ENCODE measurements around the gene GABRA4.
A peak's percentile ranks its signal among the peaks of the same experiment; 100 is the strongest.

Gene GABRA4

DNA sequence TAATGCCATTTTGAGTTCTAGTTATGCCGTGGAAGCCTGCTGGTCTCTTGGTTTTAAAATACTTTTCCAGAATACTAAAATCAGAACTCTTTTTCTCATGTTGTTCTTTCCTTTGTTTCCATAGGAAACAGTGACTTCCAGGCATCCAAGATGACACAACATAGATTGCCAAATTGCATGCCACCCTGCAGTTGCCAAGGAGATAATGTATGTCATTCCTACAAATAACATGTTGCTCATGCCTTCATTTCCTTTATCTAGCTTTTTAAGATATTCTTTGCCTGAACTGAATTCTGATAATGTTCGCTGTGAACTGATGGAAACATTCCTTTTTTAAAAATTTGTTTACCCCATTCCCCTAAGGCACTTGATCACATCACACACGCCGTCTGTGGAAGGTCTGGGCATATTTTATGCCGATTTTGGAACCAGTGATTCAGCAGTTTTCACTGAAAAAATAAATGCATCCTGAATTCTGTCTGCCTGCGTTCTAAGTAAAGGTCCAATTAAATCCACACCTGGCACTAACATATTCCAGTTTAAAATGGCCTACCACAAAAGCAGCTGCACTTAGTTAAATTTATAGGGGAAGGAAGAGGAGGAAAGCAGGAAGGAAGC is 46.4 kb downstream of the GABRA4 start:
- no peak overlapping the region for H3K9ac ChIP-seq
- no peak for TF ChIP-seq Cebpa-rat (IDR thresholded peaks at IDR 0.05)
- no peak overlapping the region for H3K4me3 ChIP-seq
- H3K27ac ChIP-seq = peak overlapping the region in 3 of 11 experiments; percentile 0 to 9 (median 1); a peak in 3 of 22 replicates
- no peaks in the 10 kb centered on the region for H3K9me3 ChIP-seq (replicated peaks in 1 of 11)
- no peaks in the 10 kb centered on the region for H3K27me3 ChIP-seq
- H3K4me1 ChIP-seq = peaks cover 0 to 12% (median 9%) of the 10 kb centered on the region in 10 experiments; a peak in 12 of 20 replicates
- no peaks in the 10 kb centered on the region for H4K20me1 ChIP-seq
- H3K36me3 ChIP-seq = no peaks in the 10 kb centered on the region
- peak overlapping the region in 9 of 11 experiments; percentile 4 to 33 (median 15); a peak in 9 of 22 replicates for H3K4me2 ChIP-seq

- Histone ChIP-seq H3K4me2 (no peak overlapping the region), H4K20me1 (no peaks in the 10 kb centered on the region), H3K36me3 (no peaks in the 10 kb centered on the region), H3K27me3 (no peaks in the 10 kb centered on the region), H3K4me1 (peaks cover 0 to 12% (median 9%) of the 10 kb centered on the region in 10 experiments; a peak in 12 of 20 replicates), H3K27ac (no peak overlapping the region), H3K9me3 (replicated peaks in 1 of 11) (no peaks in the 10 kb centered on the region), H3K9ac (no peak overlapping the region), H3K4me3 (no peak overlapping the region)
- no peak for TF ChIP-seq Cebpa-rat (IDR thresholded peaks at IDR 0.05)
These were observed 48.3 kb downstream of the GABRA4 start for GRCh38 chr4:46945062-46945461.

- H3K27ac ChIP-seq = no peak overlapping the region
- H3K9me3 ChIP-seq (replicated peaks in 1 of 11) = no peaks in the 10 kb centered on the region
- no peak for TF ChIP-seq Cebpa-rat (IDR thresholded peaks at IDR 0.05)
- H3K9ac ChIP-seq = no peak overlapping the region
- no peaks in the 10 kb centered on the region for H3K27me3 ChIP-seq
- H4K20me1 ChIP-seq = no peaks in the 10 kb centered on the region
- H3K4me2 ChIP-seq = no peak overlapping the region
- peaks cover 0 to 12% (median 9%) of the 10 kb centered on the region in 10 experiments; a peak in 12 of 20 replicates for H3K4me1 ChIP-seq
- no peaks in the 10 kb centered on the region for H3K36me3 ChIP-seq
- H3K4me3 ChIP-seq = no peak overlapping the region
These were observed 49.0 kb downstream of the GABRA4 start for GRCh38 chr4:46944345-46944744.

DNA sequence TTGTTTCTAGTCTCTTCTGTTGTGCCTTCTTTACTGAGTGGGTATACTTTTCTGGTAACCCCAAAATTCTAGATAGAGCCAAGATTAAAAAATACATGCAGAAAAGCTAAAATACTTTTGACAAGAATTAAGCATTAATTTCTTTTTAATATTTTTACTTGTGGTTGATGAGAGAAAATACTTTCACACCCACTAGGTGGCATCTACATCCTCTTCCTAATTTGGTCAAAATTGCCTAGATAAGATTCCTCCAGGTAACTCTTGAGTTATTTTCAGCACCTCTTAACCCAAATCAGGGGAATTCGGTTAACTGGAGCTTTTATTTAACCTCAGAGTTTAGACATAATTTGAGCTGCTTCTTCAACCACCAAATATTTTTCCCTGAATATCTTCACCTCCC is 55.9 kb downstream of the GABRA4 start:
- Histone ChIP-seq H3K4me3 (no peak overlapping the region), H3K27ac (no peak overlapping the region), H3K9ac (no peak overlapping the region), H3K4me2 (no peak overlapping the region), H3K9me3 (replicated peaks in 1 of 11) (no peaks in the 10 kb centered on the region), H4K20me1 (no peaks in the 10 kb centered on the region), H3K36me3 (no peaks in the 10 kb centered on the region), H3K27me3 (no peaks in the 10 kb centered on the region), H3K4me1 (no peaks in the 10 kb centered on the region)
- TF ChIP-seq Cebpa-rat (IDR thresholded peaks at IDR 0.05) = no peak

DNA sequence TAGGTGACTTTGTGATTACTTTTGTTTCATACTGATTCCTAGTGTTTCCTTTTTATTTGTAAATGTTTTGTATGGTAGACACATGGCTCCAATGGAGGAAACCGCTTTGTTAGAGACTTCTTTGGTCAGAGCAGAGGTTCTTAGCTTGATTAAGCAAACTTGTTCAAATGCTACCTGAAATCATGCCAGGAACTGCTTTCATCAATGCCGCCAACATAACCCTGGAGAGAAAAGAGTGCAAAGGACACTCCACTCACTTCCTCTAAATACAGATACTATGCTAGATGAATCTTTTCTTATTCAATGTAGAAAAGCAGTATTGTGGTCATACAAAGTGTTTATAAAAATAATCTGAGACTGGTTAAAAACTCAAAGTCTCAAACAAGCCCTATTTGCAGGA is 58.7 kb downstream of the GABRA4 start:
- Histone ChIP-seq H3K27me3 (no peaks in the 10 kb centered on the region), H4K20me1 (no peaks in the 10 kb centered on the region), H3K4me3 (no peak overlapping the region), H3K4me1 (no peaks in the 10 kb centered on the region), H3K4me2 (no peak overlapping the region), H3K36me3 (no peaks in the 10 kb centered on the region), H3K9me3 (replicated peaks in 1 of 11) (no peaks in the 10 kb centered on the region), H3K9ac (no peak overlapping the region), H3K27ac (no peak overlapping the region)
- TF ChIP-seq Cebpa-rat (IDR thresholded peaks at IDR 0.05) = no peak

DNA sequence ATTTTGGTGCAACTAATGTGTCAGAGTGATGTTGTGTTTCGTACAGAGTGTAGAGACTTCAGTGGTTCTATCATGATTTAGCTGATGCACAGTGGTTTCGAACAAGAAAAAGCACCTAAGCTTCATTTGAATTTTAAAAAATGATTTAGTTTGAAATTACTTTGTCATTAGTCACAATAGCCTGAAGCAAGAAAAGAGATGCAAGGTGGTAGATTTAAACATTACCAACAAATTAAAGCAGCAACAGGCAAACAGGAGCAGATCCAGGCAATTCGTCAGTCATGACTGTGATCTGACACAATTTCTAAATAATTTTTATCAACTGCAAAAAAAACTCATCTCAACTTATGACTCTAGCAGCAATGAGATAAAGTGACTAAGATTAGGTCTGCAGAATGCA is 59.7 kb downstream of the GABRA4 start:
- Histone ChIP-seq H3K27ac (no peak overlapping the region), H4K20me1 (no peaks in the 10 kb centered on the region), H3K27me3 (no peaks in the 10 kb centered on the region), H3K4me1 (no peaks in the 10 kb centered on the region), H3K9me3 (replicated peaks in 1 of 11) (no peaks in the 10 kb centered on the region), H3K4me3 (no peak overlapping the region), H3K36me3 (no peaks in the 10 kb centered on the region), H3K4me2 (no peak overlapping the region), H3K9ac (no peak overlapping the region)
- no peak for TF ChIP-seq Cebpa-rat (IDR thresholded peaks at IDR 0.05)

DNA sequence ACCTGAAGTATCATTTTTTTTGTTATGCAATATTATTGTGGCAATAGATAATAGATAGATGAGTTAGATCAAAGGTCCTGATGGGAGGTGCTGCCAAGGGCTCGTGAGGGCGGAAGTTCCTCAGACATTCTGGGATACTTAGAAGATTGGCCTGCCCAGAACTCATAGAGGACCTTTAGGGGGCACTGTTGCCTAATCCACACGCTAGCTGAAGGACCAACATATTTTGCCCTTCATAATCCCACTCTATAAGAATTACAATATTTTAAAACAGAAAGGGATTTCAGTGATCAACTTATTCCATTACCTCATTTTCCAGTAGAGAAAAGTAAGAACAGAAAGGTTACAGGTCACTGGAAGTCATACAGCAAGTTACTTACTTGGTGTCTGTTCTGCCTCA is 61.4 kb downstream of the GABRA4 start:
- Histone ChIP-seq H4K20me1 (no peaks in the 10 kb centered on the region), H3K4me3 (no peak overlapping the region), H3K9me3 (replicated peaks in 1 of 11) (no peaks in the 10 kb centered on the region), H3K4me1 (no peaks in the 10 kb centered on the region), H3K27ac (no peak overlapping the region), H3K27me3 (no peaks in the 10 kb centered on the region), H3K4me2 (no peak overlapping the region), H3K9ac (no peak overlapping the region), H3K36me3 (no peaks in the 10 kb centered on the region)
- no peak for TF ChIP-seq Cebpa-rat (IDR thresholded peaks at IDR 0.05)

DNA sequence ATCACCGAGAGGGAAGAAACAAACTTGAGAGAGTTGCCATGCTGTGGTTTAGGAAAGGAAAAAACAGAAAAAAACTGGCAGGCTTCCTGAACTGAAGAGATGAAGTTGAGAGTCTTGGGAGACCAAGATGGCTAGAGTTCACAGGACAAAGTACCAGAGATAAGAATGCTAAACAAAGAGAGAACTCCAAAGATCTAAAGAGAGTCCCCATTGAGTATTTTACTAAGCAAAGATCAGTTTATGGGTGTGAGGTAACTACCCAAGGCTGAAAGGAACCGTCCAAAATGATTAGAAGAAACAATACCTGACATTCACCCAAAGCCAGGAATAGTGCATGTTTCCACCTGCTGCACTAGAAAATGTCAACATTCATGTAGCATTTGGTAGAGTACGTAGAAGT is 62.5 kb downstream of the GABRA4 start:
- TF ChIP-seq Cebpa-rat (IDR thresholded peaks at IDR 0.05) = no peak
- Histone ChIP-seq H3K27ac (no peak overlapping the region), H4K20me1 (no peaks in the 10 kb centered on the region), H3K9me3 (replicated peaks in 1 of 11) (no peaks in the 10 kb centered on the region), H3K36me3 (no peaks in the 10 kb centered on the region), H3K9ac (no peak overlapping the region), H3K4me1 (no peaks in the 10 kb centered on the region), H3K4me2 (no peak overlapping the region), H3K4me3 (no peak overlapping the region), H3K27me3 (no peaks in the 10 kb centered on the region)

- H3K4me3 ChIP-seq = no peak overlapping the region
These were observed 66.2 kb downstream of the GABRA4 start for GRCh38 chr4:46927201-46927600.

GRCh38 chr4:46924789-46925529 is 68.4 kb downstream of the GABRA4 start:
- TF ChIP-seq Cebpa-rat (IDR thresholded peaks at IDR 0.05) = no peak
- H3K9me3 ChIP-seq (replicated peaks in 1 of 11) = no peaks in the 10 kb centered on the region
- no peak overlapping the region for H3K4me2 ChIP-seq
- no peaks in the 10 kb centered on the region for H4K20me1 ChIP-seq
- H3K27ac ChIP-seq = no peak overlapping the region
- no peaks in the 10 kb centered on the region for H3K27me3 ChIP-seq
- H3K36me3 ChIP-seq = no peaks in the 10 kb centered on the region
- H3K9ac ChIP-seq = no peak overlapping the region
- peaks cover 0 to 12% (median 6%) of the 10 kb centered on the region in 10 experiments; a peak in 11 of 20 replicates for H3K4me1 ChIP-seq
- no peak overlapping the region for H3K4me3 ChIP-seq

More at GRCh38 chr4:46927201-46927600, 66.2 kb downstream of the GABRA4 start:
- no peak overlapping the region for H3K9ac ChIP-seq
- H3K9me3 ChIP-seq (replicated peaks in 1 of 11) = no peaks in the 10 kb centered on the region
- no peaks in the 10 kb centered on the region for H3K27me3 ChIP-seq
- H4K20me1 ChIP-seq = no peaks in the 10 kb centered on the region
- H3K4me1 ChIP-seq = peaks cover 0 to 8% (median 2%) of the 10 kb centered on the region in 10 experiments; a peak in 11 of 20 replicates
- H3K4me2 ChIP-seq = no peak overlapping the region
- TF ChIP-seq Cebpa-rat (IDR thresholded peaks at IDR 0.05) = no peak
- no peaks in the 10 kb centered on the region for H3K36me3 ChIP-seq
- H3K27ac ChIP-seq = no peak overlapping the region
